ENCODE results near the gene SYMPK.

The SYMPK gene

DNA sequence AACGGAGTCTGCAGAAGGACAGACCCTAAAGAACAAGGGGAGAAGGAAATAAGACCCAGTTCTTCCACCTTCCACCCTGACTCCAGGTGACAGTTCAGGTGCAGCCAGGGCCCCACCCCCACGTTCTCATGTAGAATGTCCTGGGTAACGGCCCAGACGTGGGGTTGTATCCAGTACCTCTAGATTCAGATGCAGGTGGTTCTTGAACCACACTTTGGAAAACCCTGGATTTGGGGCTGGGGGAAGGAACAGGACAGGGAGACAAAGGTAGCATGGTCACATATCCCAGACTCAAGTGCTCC, 82.8 kb downstream of the SYMPK start:
- DNase-seq (ENCODE audit: low read depth in 2 of 2) = no peak
- no peak overlapping the region for H3K4me3 ChIP-seq (replicated peaks in 1 of 2; ENCODE audit: low read depth in 2 of 2, low read length in 2 of 2)
- TF ChIP-seq, protein P1, sequence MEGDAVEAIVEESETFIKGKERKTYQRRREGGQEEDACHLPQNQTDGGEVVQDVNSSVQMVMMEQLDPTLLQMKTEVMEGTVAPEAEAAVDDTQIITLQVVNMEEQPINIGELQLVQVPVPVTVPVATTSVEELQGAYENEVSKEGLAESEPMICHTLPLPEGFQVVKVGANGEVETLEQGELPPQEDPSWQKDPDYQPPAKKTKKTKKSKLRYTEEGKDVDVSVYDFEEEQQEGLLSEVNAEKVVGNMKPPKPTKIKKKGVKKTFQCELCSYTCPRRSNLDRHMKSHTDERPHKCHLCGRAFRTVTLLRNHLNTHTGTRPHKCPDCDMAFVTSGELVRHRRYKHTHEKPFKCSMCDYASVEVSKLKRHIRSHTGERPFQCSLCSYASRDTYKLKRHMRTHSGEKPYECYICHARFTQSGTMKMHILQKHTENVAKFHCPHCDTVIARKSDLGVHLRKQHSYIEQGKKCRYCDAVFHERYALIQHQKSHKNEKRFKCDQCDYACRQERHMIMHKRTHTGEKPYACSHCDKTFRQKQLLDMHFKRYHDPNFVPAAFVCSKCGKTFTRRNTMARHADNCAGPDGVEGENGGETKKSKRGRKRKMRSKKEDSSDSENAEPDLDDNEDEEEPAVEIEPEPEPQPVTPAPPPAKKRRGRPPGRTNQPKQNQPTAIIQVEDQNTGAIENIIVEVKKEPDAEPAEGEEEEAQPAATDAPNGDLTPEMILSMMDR (IDR thresholded peaks at IDR 0.05; ENCODE audit: low read depth, low read length) = no peak

GRCh38 chr19:45779231-45780145, 83.5 kb downstream of the SYMPK start:
- no peak overlapping the region for H3K4me3 ChIP-seq (replicated peaks in 1 of 2; ENCODE audit: low read depth in 2 of 2, low read length in 2 of 2)
- TF ChIP-seq, protein P1 (IDR thresholded peaks at IDR 0.05; ENCODE audit: low read depth, low read length) = peak; percentile 34
- DNase-seq (ENCODE audit: low read depth in 2 of 2) = peak; percentile 51 to 58

GRCh38 chr19:45778010-45778661, 84.8 kb downstream of the SYMPK start:
- TF ChIP-seq, protein P1 (IDR thresholded peaks at IDR 0.05; ENCODE audit: low read depth, low read length) = no peak
- no peak overlapping the region for H3K4me3 ChIP-seq (replicated peaks in 1 of 2; ENCODE audit: low read depth in 2 of 2, low read length in 2 of 2)
- no peak for DNase-seq (ENCODE audit: low read depth in 2 of 2)

- TF ChIP-seq, protein P1 (IDR thresholded peaks at IDR 0.05; ENCODE audit: low read depth, low read length) = no peak
- no peak overlapping the region for H3K4me3 ChIP-seq (replicated peaks in 1 of 2; ENCODE audit: low read depth in 2 of 2, low read length in 2 of 2)
- DNase-seq (ENCODE audit: low read depth in 2 of 2) = no peak
Observed at GRCh38 chr19:45777395-45777961, 85.5 kb downstream of the SYMPK start.

- no peak for DNase-seq (ENCODE audit: low read depth in 2 of 2)
- TF ChIP-seq, protein P1 (IDR thresholded peaks at IDR 0.05; ENCODE audit: low read depth, low read length) = no peak
- H3K4me3 ChIP-seq (replicated peaks in 1 of 2; ENCODE audit: low read depth in 2 of 2, low read length in 2 of 2) = no peak overlapping the region
Observed at GRCh38 chr19:45774765-45775164, 88.2 kb downstream of the SYMPK start.

DNA sequence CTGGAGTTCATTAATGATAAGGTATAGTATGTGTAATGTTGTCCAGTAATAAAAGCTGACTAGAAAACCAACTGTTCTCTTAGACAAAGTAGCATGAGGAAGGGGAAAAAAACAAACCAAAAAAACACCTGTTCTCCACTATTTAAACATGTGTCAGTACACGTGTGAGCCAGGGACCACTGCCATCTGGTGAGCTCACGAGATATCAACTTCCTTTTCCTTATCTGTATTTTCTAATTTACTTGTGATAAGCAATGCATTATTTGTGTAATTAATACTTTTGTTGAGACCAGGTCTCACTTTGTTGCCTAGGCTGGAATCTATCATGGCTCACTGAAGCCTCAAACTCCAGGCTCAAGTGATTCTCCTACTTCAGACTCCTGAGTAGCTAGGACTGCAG, 89.6 kb downstream of the SYMPK start:
- no peak overlapping the region for H3K4me3 ChIP-seq (replicated peaks in 1 of 2; ENCODE audit: low read depth in 2 of 2, low read length in 2 of 2)
- TF ChIP-seq, protein P1 (IDR thresholded peaks at IDR 0.05; ENCODE audit: low read depth, low read length) = no peak
- no peak for DNase-seq (ENCODE audit: low read depth in 2 of 2)

Data from cardiac fibroblast (primary cell).